DOHH2 (cell line): Measurements from ENCODE around the gene CSRNP3.

ENCODE experiments used
- CTCF ChIP-seq: fragments of 200-600 bp; sonication (generic); IDR thresholded peaks from one replicate; pipeline ENCODE4 v1.5.1; 2014; ENCODE audit warnings: antibody characterized with exemption, mild to moderate bottlenecking, low read depth, low read length; ENCODE audit not compliant: poor library complexity, severe bottlenecking
- EZH2phosphoT487 ChIP-seq: fragments of 200-600 bp; sonication (generic); IDR thresholded peaks from 2 replicates; pipeline ENCODE4 v1.6.1; 2017; ENCODE audit warnings: borderline replicate concordance, mild to moderate bottlenecking, antibody characterized with exemption, low read length, moderate library complexity, mixed read lengths

DNA sequence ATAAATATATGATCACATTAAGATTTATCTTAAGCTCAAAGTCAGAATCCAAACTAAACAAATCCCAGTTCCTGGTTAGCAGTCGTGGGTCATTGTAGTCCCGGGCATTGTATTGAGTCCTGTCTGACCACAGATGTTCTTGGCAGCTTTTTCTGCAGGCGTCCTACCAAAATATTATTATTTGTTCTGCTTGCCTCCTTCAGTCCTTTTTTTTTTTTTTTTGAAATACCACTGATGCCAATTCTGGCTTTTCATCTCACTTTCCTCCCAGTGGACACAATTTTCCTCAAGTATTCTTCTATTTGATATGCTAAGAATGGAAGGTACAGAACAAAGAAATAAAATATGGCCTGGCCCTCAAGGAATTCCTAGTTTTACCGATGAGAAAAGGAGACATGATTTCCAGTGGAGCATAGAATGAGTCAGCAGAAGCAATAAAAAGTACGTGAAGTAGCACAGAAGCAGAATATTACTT is 151.6 kb downstream of the CSRNP3 start:
- TF ChIP-seq CTCF (no peak), EZH2phosphoT487 (no peak)
